ENCODE data around the gene GAS2L1. TPM values are rescaled to one million over a fixed set of nuclear protein-coding genes. Genes with fewer than 3 reads are reported as not detected.

Gene GAS2L1
- total and polyA plus RNA-seq, 2 donors (not counting 3 experiments of a cell fraction or from before 2014, with no cell fraction given): 30.5 to 44.0 TPM

DNA sequence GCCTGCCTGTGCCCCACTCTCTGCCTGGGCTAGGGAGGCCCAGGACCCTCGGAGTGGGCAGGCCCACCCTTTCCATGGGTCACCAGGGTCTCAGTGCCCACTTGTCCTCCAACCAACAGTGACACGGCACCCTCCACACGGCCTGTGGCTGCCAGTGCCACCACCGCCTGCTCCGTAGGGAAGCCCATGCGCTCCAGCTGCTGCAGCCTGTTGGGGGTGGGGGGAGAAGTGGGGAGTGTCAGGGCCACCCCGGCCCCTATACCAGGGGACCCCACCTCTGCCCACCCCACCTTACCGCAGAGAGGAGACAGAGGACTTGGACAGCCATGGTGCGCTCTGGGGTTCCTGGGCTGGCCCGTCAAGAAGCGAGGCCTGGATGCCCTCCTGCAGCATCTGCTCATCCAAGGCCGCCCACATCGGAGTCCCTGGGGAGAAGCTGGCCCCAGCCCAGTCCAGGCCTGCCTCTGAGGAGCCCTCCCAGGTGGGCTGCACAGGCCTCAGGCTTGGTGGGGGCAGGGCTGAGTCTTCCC is 46.4 kb upstream of the GAS2L1 start:
- Histone ChIP-seq H3K27ac (ENCODE audit: insufficient read depth, low read depth, low read length) (no peak overlapping the region), H2AFZ (ENCODE audit: low read depth, low read length) (no peak overlapping the region), H3K4me2 (ENCODE audit: insufficient read depth, low read length) (no peak overlapping the region), H3K27me3 (ENCODE audit: control insufficient read depth in 2 of 2, insufficient read depth in 2 of 2, low read length in 2 of 2) (no peaks in the 10 kb centered on the region), H3K9me1 (replicated peaks; ENCODE audit: control insufficient read depth, extremely low read depth, insufficient read depth, low read length) (no peaks in the 10 kb centered on the region), H3K79me2 (ENCODE audit: control insufficient read depth, insufficient read depth, low read length) (no peaks in the 10 kb centered on the region), H3K9me3 (replicated peaks; ENCODE audit: control insufficient read depth, insufficient read depth, low read length) (no peaks in the 10 kb centered on the region), H3K4me1 (ENCODE audit: control insufficient read depth, extremely low read depth, insufficient read depth, low read length) (no peaks in the 10 kb centered on the region), H4K20me1 (replicated peaks; ENCODE audit: control insufficient read depth, extremely low read depth, insufficient read depth, low read length) (no peaks in the 10 kb centered on the region), H3K4me3 (replicated peaks in 1 of 3; ENCODE audit: insufficient read depth in 1 of 3, low read depth in 1 of 3, low read length in 3 of 3) (no peak overlapping the region), H3K9ac (replicated peaks; ENCODE audit: extremely low read depth, insufficient read depth, low read length) (no peak overlapping the region), H3K36me3 (ENCODE audit: control insufficient read depth in 2 of 2, extremely low read depth in 1 of 2, insufficient read depth in 2 of 2, low read length in 2 of 2) (peaks cover 0 to 13% of the 10 kb centered on the region in 2 experiments)
- ChIA-PET POLR2A (interaction anchor here (1.7 kb wide), 1 partner anchor 11 kb away, joined by 3 read pairs; no protein-coding TSS in a partner anchor), CTCF (interaction anchor here (1.3 kb wide), 1 partner anchor 57 kb away, joined by 3 read pairs; no protein-coding TSS in a partner anchor)
- DNase-seq (ENCODE audit: low read depth, low spot score): no peak
- FAIRE-seq: no peak
- intact Hi-C loops (cut with micrococcal nuclease): no loop called here
- dilution Hi-C loops (cut with MboI; ENCODE audit: extremely low pct_ligation_motif_present, low sequenced_read_pairs): no loop called here
- no TSS peak for BruUV-seq (replicated peaks)
- TF ChIP-seq MYC (IDR thresholded peaks at IDR 0.05; ENCODE audit: low read depth, low read length): no peak
- no peak for TF ChIP-seq POLR2AphosphoS5 (IDR thresholded peaks at IDR 0.05; ENCODE audit: insufficient read depth, low read depth, low read length)
- no peak for TF ChIP-seq GATA2 (IDR thresholded peaks at IDR 0.05; ENCODE audit: insufficient read depth, insufficient read length, low read depth, low read length)
- no peak for TF ChIP-seq FOS (IDR thresholded peaks at IDR 0.05; ENCODE audit: borderline replicate concordance, insufficient read depth, low read length)
- TF ChIP-seq, protein P1, sequence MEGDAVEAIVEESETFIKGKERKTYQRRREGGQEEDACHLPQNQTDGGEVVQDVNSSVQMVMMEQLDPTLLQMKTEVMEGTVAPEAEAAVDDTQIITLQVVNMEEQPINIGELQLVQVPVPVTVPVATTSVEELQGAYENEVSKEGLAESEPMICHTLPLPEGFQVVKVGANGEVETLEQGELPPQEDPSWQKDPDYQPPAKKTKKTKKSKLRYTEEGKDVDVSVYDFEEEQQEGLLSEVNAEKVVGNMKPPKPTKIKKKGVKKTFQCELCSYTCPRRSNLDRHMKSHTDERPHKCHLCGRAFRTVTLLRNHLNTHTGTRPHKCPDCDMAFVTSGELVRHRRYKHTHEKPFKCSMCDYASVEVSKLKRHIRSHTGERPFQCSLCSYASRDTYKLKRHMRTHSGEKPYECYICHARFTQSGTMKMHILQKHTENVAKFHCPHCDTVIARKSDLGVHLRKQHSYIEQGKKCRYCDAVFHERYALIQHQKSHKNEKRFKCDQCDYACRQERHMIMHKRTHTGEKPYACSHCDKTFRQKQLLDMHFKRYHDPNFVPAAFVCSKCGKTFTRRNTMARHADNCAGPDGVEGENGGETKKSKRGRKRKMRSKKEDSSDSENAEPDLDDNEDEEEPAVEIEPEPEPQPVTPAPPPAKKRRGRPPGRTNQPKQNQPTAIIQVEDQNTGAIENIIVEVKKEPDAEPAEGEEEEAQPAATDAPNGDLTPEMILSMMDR (IDR thresholded peaks at IDR 0.05; ENCODE audit: extremely low read depth in 1 of 2, insufficient read depth in 1 of 2, low read depth in 1 of 2, low read length in 2 of 2): no peak
- TF ChIP-seq POLR2A (IDR thresholded peaks at IDR 0.05; ENCODE audit: low read depth, low read length): no peak
- no peak for TF ChIP-seq JUN (IDR thresholded peaks at IDR 0.05; ENCODE audit: borderline replicate concordance, insufficient read depth, insufficient read length, low read depth)
- TF ChIP-seq, protein P2, sequence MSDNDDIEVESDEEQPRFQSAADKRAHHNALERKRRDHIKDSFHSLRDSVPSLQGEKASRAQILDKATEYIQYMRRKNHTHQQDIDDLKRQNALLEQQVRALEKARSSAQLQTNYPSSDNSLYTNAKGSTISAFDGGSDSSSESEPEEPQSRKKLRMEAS (IDR thresholded peaks at IDR 0.05; ENCODE audit: insufficient read depth, insufficient read length): no peak
- TF ChIP-seq EZH2 (IDR thresholded peaks at IDR 0.05; ENCODE audit: borderline replicate concordance, low read depth, low read length, severe bottlenecking): no peak
